IMR-90 (cell line): Measurements from ENCODE around the gene AXIN1. TPM values are rescaled to one million over a fixed set of nuclear protein-coding genes. Genes with fewer than 3 reads are reported as not detected.

Experiments
- ATAC-seq: fragments of 200-7000 bp; cut with Tn5 transposase; 2 replicates; pipeline ENCODE4 v1.9.1; 2020; ENCODE audit warnings: low read depth, mild to moderate bottlenecking, moderate library complexity
- BruUV-seq: library from RNA; stranded (reverse); fragments of 400-500 nt; replicated peaks from 2 replicates; lab custom pipeline; 2021; lab: Mats Ljungman, UMichigan
- CTCF ChIA-PET: fragments of 300-600 bp; formaldehyde crosslinking; extraction: SDS; loops from one replicate; lab custom pipeline; 2021; ENCODE audit warnings: antibody characterized with exemption; lab: Yijun Ruan, JAX
- POLR2A ChIA-PET: fragments of 300-600 bp; sonication (Branson Sonifier 250); formaldehyde crosslinking; loops from one replicate; lab custom pipeline; 2022; ENCODE audit warnings: antibody characterized with exemption; ENCODE audit not compliant: unreplicated experiment; lab: Charles Lee
- DNase-seq: peaks from one replicate; pipeline ENCODE4 v3.0.0; 2013
- H2AFZ ChIP-seq: replicated peaks from 2 replicates; pipeline ENCODE3; 2013; ENCODE audit warnings: low read length, mild to moderate bottlenecking; ENCODE audit not compliant: poor library complexity
- H2AK5ac ChIP-seq: 2 replicates; pipeline ENCODE4 v1.6.1; 2013; ENCODE audit warnings: low read depth, low read length, inconsistent platforms
- H2AK9ac ChIP-seq: replicated peaks from 2 replicates; pipeline ENCODE3; 2013; ENCODE audit warnings: mild to moderate bottlenecking, low read depth, low read length, moderate library complexity; ENCODE audit not compliant: poor library complexity
- H2BK120ac ChIP-seq: 2 replicates; pipeline ENCODE4 v1.6.1; 2013; ENCODE audit warnings: low read depth, low read length, inconsistent platforms
- H2BK15ac ChIP-seq: 3 replicates; pipeline ENCODE4 v1.6.1; 2013; ENCODE audit warnings: low read depth, low read length, inconsistent platforms
- H2BK20ac ChIP-seq: 2 replicates; pipeline ENCODE4 v1.6.1; 2013; ENCODE audit warnings: low read depth, mild to moderate bottlenecking, inconsistent platforms, low read length, moderate library complexity
- H2BK5ac ChIP-seq: 2 replicates; pipeline ENCODE4 v1.6.1; 2013; ENCODE audit warnings: mild to moderate bottlenecking, low read depth, low read length, inconsistent platforms; ENCODE audit not compliant: poor library complexity, severe bottlenecking
- H3K14ac ChIP-seq: replicated peaks from 2 replicates; pipeline ENCODE4 v1.6.1; 2013; ENCODE audit warnings: low read depth, low read length, inconsistent platforms
- H3K18ac ChIP-seq: 2 replicates; pipeline ENCODE4 v1.6.1; 2013; ENCODE audit warnings: low read depth, low read length, control low read depth
- H3K23ac ChIP-seq: 2 replicates; pipeline ENCODE4 v1.6.1; 2013; ENCODE audit warnings: low read depth, low read length, inconsistent platforms
- H3K27ac ChIP-seq: 2 replicates; pipeline ENCODE4 v1.5.1; 2013; ENCODE audit warnings: mild to moderate bottlenecking, control low read depth, low read length; ENCODE audit not compliant: insufficient read depth
- H3K27me3 ChIP-seq: 2 replicates; pipeline ENCODE4 v1.6.1; 2013; ENCODE audit warnings: low read length; ENCODE audit not compliant: control insufficient read depth, insufficient read depth
- H3K36me3 ChIP-seq: 2 replicates; pipeline ENCODE4 v1.6.1; 2013; ENCODE audit warnings: low read length, mixed read lengths; ENCODE audit not compliant: control insufficient read depth, insufficient read depth
- H3K4ac ChIP-seq: 2 replicates; pipeline ENCODE4 v1.6.1; 2013; ENCODE audit warnings: low read depth, low read length, inconsistent platforms
- H3K4me1 ChIP-seq: 2 replicates; pipeline ENCODE4 v1.6.1; 2013; ENCODE audit warnings: low read length, mixed read lengths; ENCODE audit not compliant: control insufficient read depth, insufficient read depth
- H3K4me2 ChIP-seq: 2 replicates; pipeline ENCODE4 v1.6.1; 2013; ENCODE audit warnings: low read depth, mild to moderate bottlenecking, control low read depth, low read length, moderate library complexity
- H3K4me3 ChIP-seq: 2 replicates; pipeline ENCODE4 v1.5.1; 2013; ENCODE audit warnings: low read depth, mild to moderate bottlenecking, control low read depth, low read length, moderate library complexity; ENCODE audit not compliant: insufficient read depth
- H3K56ac ChIP-seq: 2 replicates; pipeline ENCODE4 v1.6.1; 2013; ENCODE audit warnings: low read length, inconsistent platforms; ENCODE audit not compliant: insufficient read depth; ENCODE audit errors: extremely low read depth
- H3K79me1 ChIP-seq, 2 experiments: 2 replicates each; pipeline ENCODE4 v1.6.1; 2013; ENCODE audit warnings: low read length in 2 of 2, inconsistent platforms in 1 of 2, low read depth in 1 of 2
- H3K9ac ChIP-seq: 2 replicates; pipeline ENCODE4 v1.6.1; 2013; ENCODE audit warnings: low read depth, low read length, control low read depth
- H3K9me1 ChIP-seq: 2 replicates; pipeline ENCODE4 v1.6.1; 2013; ENCODE audit warnings: low read length, inconsistent platforms; ENCODE audit not compliant: insufficient read depth
- H3K9me3 ChIP-seq: 2 replicates; pipeline ENCODE4 v1.6.1; 2013; ENCODE audit warnings: low read length; ENCODE audit not compliant: control insufficient read depth, insufficient read depth
- H4K20me1 ChIP-seq: 2 replicates; pipeline ENCODE4 v1.6.1; 2013; ENCODE audit warnings: low read length, inconsistent platforms; ENCODE audit not compliant: insufficient read depth
- H4K5ac ChIP-seq: 2 replicates; pipeline ENCODE4 v1.6.1; 2013; ENCODE audit warnings: mild to moderate bottlenecking, low read depth, low read length, control low read depth
- H4K8ac ChIP-seq, 2 experiments: 2 replicates each; pipeline ENCODE4 v1.6.1; 2013; ENCODE audit warnings: low read depth in 2 of 2, low read length in 2 of 2, control low read depth in 1 of 2, inconsistent platforms in 1 of 2
- H4K91ac ChIP-seq: 2 replicates; pipeline ENCODE4 v1.6.1; 2013; ENCODE audit warnings: low read depth, low read length, inconsistent platforms; ENCODE audit not compliant: insufficient read depth
- CTCF ChIP-seq: conservative IDR thresholded peaks from 2 replicates; pipeline ENCODE4 v1.5.1; 2012; ENCODE audit warnings: mild to moderate bottlenecking, low read depth, low read length, improper control_type of control experiment
- RFX5 ChIP-seq: IDR thresholded peaks from 2 replicates; pipeline ENCODE4 v1.8.0; 2012; ENCODE audit warnings: low read depth, mild to moderate bottlenecking, low read length, moderate library complexity
- USF2 ChIP-seq: fragments of 150-350 bp; IDR thresholded peaks from 2 replicates; pipeline ENCODE4 v1.6.1; 2017; ENCODE audit warnings: mild to moderate bottlenecking, antibody characterized with exemption, low read length, low read depth
- WGBS, 2 experiments: methylation state at CpG; one replicate each; pipeline versions ENCODE4 v1.1.5 to v1.1.7; 2013; ENCODE audit warnings: missing lambda C conversion rate in 2 of 2; ENCODE audit not compliant: insufficient read length in 1 of 2; ENCODE audit errors: extremely low coverage in 2 of 2; 5-methylcytosine and 5-hydroxymethylcytosine counted together
- dilution Hi-C: fragments of 300-500 bp; cut with HindIII; formaldehyde crosslinking; loops from one replicate; pipeline ENCODE4 v1.14.3; 2018; ENCODE audit warnings: low sequenced_read_pairs; ENCODE audit not compliant: unreplicated experiment
- in situ Hi-C: fragments of 300-500 bp; cut with MboI; formaldehyde crosslinking; loops from 3 replicates; pipeline ENCODE4 v1.14.3; 2019; ENCODE audit warnings: low sequenced_read_pairs, inconsistent platforms, mixed read lengths
- intact Hi-C: fragments of 100-400 bp; cut with micrococcal nuclease; formaldehyde crosslinking; loops from 2 replicates; pipeline ENCODE4 v1.10.0; 2022
- polyA plus RNA-seq, 3 experiments: library from polyadenylated mRNA; depleted of rRNA; stranded (reverse); fragments of >200 nt; gene quantifications; 2 replicates each; pipeline ENCODE4 v1.2.3, GENCODE V29; 2012; ENCODE audit warnings: low replicate concordance in 1 of 3
- total RNA-seq: library from RNA; depleted of rRNA; stranded (reverse); fragments of >200 nt; gene quantifications from 2 replicates; pipeline ENCODE4 v1.2.3, GENCODE V29; 2012

AXIN1 gene
- total and polyA plus RNA-seq, 2 of the 4 experiments (the other 2 are of a cell fraction) = 10.9 to 14.2 TPM

- Histone ChIP-seq H3K56ac (no peak overlapping the region), H3K4me3 (peak overlapping the region; percentile 52), H3K9me3 (no peaks in the 10 kb centered on the region), H2BK120ac (no peak overlapping the region), H3K23ac (no peak overlapping the region), H3K4me2 (peak overlapping the region; percentile 73), H4K5ac (peak overlapping the region; percentile 72), H3K27ac (peak overlapping the region; percentile 7; the same call in 1 of the 2 replicates), H3K9me1 (peaks cover 8% of the 10 kb centered on the region), H2BK15ac (no peak overlapping the region), H3K36me3 (peaks cover 3% of the 10 kb centered on the region; the same call in 1 of the 2 replicates), H3K9ac (peak overlapping the region; percentile 19; the same call in 1 of the 2 replicates), H3K4ac (0 out of 2 replicates have a peak overlapping the region, but pooled peaks have one; percentile 47), H4K8ac (peak overlapping the region in 1 of 2 experiments; percentile 63; a peak in 2 of 4 replicates), H2BK5ac (peak overlapping the region; percentile 11), H4K91ac (0 out of 2 replicates have a peak overlapping the region, but pooled peaks have one; percentile 12), H3K27me3 (no peaks in the 10 kb centered on the region), H3K79me1 (peaks cover 26 to 30% of the 10 kb centered on the region in 2 experiments), H2AK9ac (peak overlapping the region; percentile 81), H3K14ac (no peak overlapping the region; the same call in 1 of the 2 replicates), H2AK5ac (no peak overlapping the region; the same call in 1 of the 2 replicates), H4K20me1 (peaks cover 15% of the 10 kb centered on the region), H2BK20ac (no peak overlapping the region), H3K18ac (no peak overlapping the region), H2AFZ (peak overlapping the region; percentile 98), H3K4me1 (peaks cover 5% of the 10 kb centered on the region; the same call in 1 of the 2 replicates)
- TF ChIP-seq USF2 (no peak), CTCF (no peak), RFX5 (no peak)
- ChIA-PET POLR2A (interaction anchor here (0.6 kb wide), 1 partner anchor 35 kb away, joined by 4 read pairs; no protein-coding TSS in a partner anchor), CTCF (no interaction called here)
- 66% methylated on average over 7 of the region's 25 CpGs; no CpG with 5 or more reads in 1 of the 2 experiments for WGBS, 2 experiments
- DNase-seq = no peak
- intact Hi-C loops (loop anchor here (2.0 kb wide), 1 partner anchor 119 kb away; the partner anchor contains the start of gene FAM234A), in situ Hi-C loops (no loop called here), dilution Hi-C loops (no loop called here)
- ATAC-seq = no peak
- no TSS peak for BruUV-seq
Observed at GRCh38 chr16:353404-354290, 1.1 kb upstream of the AXIN1 start.
